Sigmoid colon (tissue), 7 donors: Measurements from ENCODE around the gene ATOX1. TPM values are rescaled to one million over a fixed set of nuclear protein-coding genes. Genes with fewer than 3 reads are reported as not detected.

Experiments used
- DNase-seq: peaks from one replicate; pipeline ENCODE4 v3.0.0-alpha.2; 2019
- H3K27ac ChIP-seq, 4 donors: fragments of 200-600 bp; sonication (generic); one replicate each; pipeline ENCODE4 v1.5.1; 2016 to 2019; ENCODE audit warnings: mild to moderate bottlenecking in 1 of 4
- H3K27me3 ChIP-seq, 3 donors: fragments of 200-600 bp; sonication (generic); one replicate each; pipeline ENCODE4 v1.5.1; 2019; ENCODE audit warnings: mild to moderate bottlenecking in 1 of 3
- H3K36me3 ChIP-seq, 4 donors: fragments of 200-600 bp; sonication (generic); one replicate each; pipeline ENCODE4 v1.5.1; 2016 to 2019
- H3K4me1 ChIP-seq, 4 donors: fragments of 200-600 bp; sonication (generic); one replicate each; pipeline ENCODE4 v1.5.1; 2017 to 2019
- H3K4me3 ChIP-seq, 4 donors: fragments of 200-600 bp; sonication (generic); one replicate each; pipeline ENCODE4 v1.5.1; 2017 to 2019; ENCODE audit warnings: mild to moderate bottlenecking in 2 of 4, moderate library complexity in 1 of 4
- H3K9me3 ChIP-seq, 4 donors: fragments of 200-600 bp in 3 of 4; sonication (generic) in 3 of 4; one replicate each; pipeline versions ENCODE4 v1.5.1 to v1.6.1; 2013 to 2019
- CTCF ChIP-seq, 4 experiments: fragments of 450-650 bp in 3 of 4; fragments of 200-600 bp in 1 of 4; IDR thresholded peaks; one replicate each; pipeline ENCODE4 v1.5.1; 2016 to 2019; ENCODE audit warnings: antibody characterized with exemption in 4 of 4, mild to moderate bottlenecking in 3 of 4, moderate library complexity in 2 of 4
- EP300 ChIP-seq, 4 donors: sonication (generic); formaldehyde crosslinking; IDR thresholded peaks; one replicate each; pipeline ENCODE4 v1.6.1; 2017; ENCODE audit warnings: antibody characterized with exemption in 4 of 4
- POLR2A ChIP-seq, 2 donors: fragments of 450-650 bp; IDR thresholded peaks; one replicate each; pipeline ENCODE4 v1.6.1; 2016; ENCODE audit warnings: antibody characterized with exemption in 2 of 2, mild to moderate bottlenecking in 2 of 2, moderate library complexity in 2 of 2
- POLR2AphosphoS5 ChIP-seq, 4 donors: sonication (generic); formaldehyde crosslinking; IDR thresholded peaks; one replicate each; pipeline ENCODE4 v1.6.1; 2017; ENCODE audit warnings: antibody characterized with exemption in 4 of 4
- WGBS, 2 donors: extraction: QIAGEN DNeasy Blood & Tissue Kit; methylation state at CpG; one replicate each; pipeline ENCODE4 v1.1.7; 2013; 5-methylcytosine and 5-hydroxymethylcytosine counted together
- intact Hi-C: fragments of 100-400 bp; cut with DNase I; formaldehyde crosslinking; loops from one replicate; pipeline ENCODE4 v1.15.1; 2023
- polyA plus RNA-seq, 3 donors: library from polyadenylated mRNA; stranded (reverse); fragments of 200-250 nt; gene quantifications; one replicate each; pipeline ENCODE4 v1.2.3, GENCODE V29; 2013
- total RNA-seq, 4 donors: library from RNA; depleted of rRNA; stranded (reverse); fragments of >200 nt; gene quantifications; one replicate each; pipeline ENCODE4 v1.1.0, GENCODE V29; 2016
- donor health status: healthy with polysubstance abuse.
- donor health status: Bipolar disorder and iron deficiency.
- donor health status: healthy.

ATOX1 gene
- total and polyA plus RNA-seq, 7 donors = 62.0 to 205 (median 130) TPM

- WGBS, 2 donors = 93 to 95% methylated on average over 3 of the region's 3 CpGs
- intact Hi-C loops = no loop called here
- TF ChIP-seq CTCF (IDR thresholded peaks at IDR 0.05) (no peak), POLR2AphosphoS5 (IDR thresholded peaks at IDR 0.05) (no peak)
- Histone ChIP-seq H3K4me3 (no peak overlapping the region), H3K4me1 (no peaks in the 10 kb centered on the region), H3K27me3 (no peaks in the 10 kb centered on the region), H3K36me3 (peaks cover 32 to 99% (median 70%) of the 10 kb centered on the region in 4 donors), H3K9me3 (no peaks in the 10 kb centered on the region), H3K27ac (no peak overlapping the region)
- no peak for DNase-seq
Observed at GRCh38 chr5:151798674-151799073, 40.2 kb upstream of the ATOX1 start.

GRCh38 chr5:151795426-151795825, 37.0 kb upstream of the ATOX1 start:
- Histone ChIP-seq H3K27me3 (no peaks in the 10 kb centered on the region), H3K36me3 (peaks cover 22 to 99% (median 59%) of the 10 kb centered on the region in 4 donors), H3K4me3 (no peak overlapping the region), H3K27ac (no peak overlapping the region), H3K4me1 (peaks cover 0 to 5% (median 0%) of the 10 kb centered on the region in 4 donors), H3K9me3 (no peaks in the 10 kb centered on the region)
- intact Hi-C loops = no loop called here
- 88 to 94% methylated on average over 1 of the region's 1 CpG for WGBS, 2 donors
- no peak for DNase-seq
- no peak for TF ChIP-seq POLR2A (IDR thresholded peaks at IDR 0.05)

- Histone ChIP-seq H3K4me3 (no peak overlapping the region), H3K27me3 (no peaks in the 10 kb centered on the region), H3K27ac (no peak overlapping the region), H3K9me3 (no peaks in the 10 kb centered on the region), H3K4me1 (peaks cover 0 to 5% (median 0%) of the 10 kb centered on the region in 4 donors), H3K36me3 (peaks cover 12 to 98% (median 43%) of the 10 kb centered on the region in 4 donors)
- no peak for DNase-seq
- 94 to 96% methylated on average over 3 of the region's 3 CpGs for WGBS, 2 donors
- no peak for TF ChIP-seq POLR2A (IDR thresholded peaks at IDR 0.05)
- TF ChIP-seq POLR2AphosphoS5 (IDR thresholded peaks at IDR 0.05) = no peak
- no peak for TF ChIP-seq EP300 (IDR thresholded peaks at IDR 0.05)
- TF ChIP-seq CTCF (IDR thresholded peaks at IDR 0.05) = no peak
- intact Hi-C loops = no loop called here
Observed at GRCh38 chr5:151793358-151793757, 34.9 kb upstream of the ATOX1 start.

GRCh38 chr5:151787817-151788216, 29.4 kb upstream of the ATOX1 start:
- no peak for DNase-seq
- no peak overlapping the region for H3K27ac ChIP-seq
- peaks cover 0 to 38% (median 11%) of the 10 kb centered on the region in 4 donors for H3K4me1 ChIP-seq
- H3K36me3 ChIP-seq = peaks cover 4 to 63% (median 11%) of the 10 kb centered on the region in 4 donors
- intact Hi-C loops = no loop called here
- WGBS, 2 donors = 78 to 84% methylated on average over 6 of the region's 6 CpGs
- TF ChIP-seq EP300 (IDR thresholded peaks at IDR 0.05) (no peak), POLR2A (IDR thresholded peaks at IDR 0.05) (no peak), CTCF (IDR thresholded peaks at IDR 0.05) (no peak), POLR2AphosphoS5 (IDR thresholded peaks at IDR 0.05) (no peak)
- H3K27me3 ChIP-seq = no peaks in the 10 kb centered on the region
- no peak overlapping the region for H3K4me3 ChIP-seq
- no peaks in the 10 kb centered on the region for H3K9me3 ChIP-seq

GRCh38 chr5:151786468-151786867, 28.0 kb upstream of the ATOX1 start:
- Histone ChIP-seq H3K27ac (no peak overlapping the region), H3K4me1 (peaks cover 0 to 45% (median 18%) of the 10 kb centered on the region in 4 donors), H3K4me3 (no peak overlapping the region), H3K9me3 (no peaks in the 10 kb centered on the region), H3K27me3 (no peaks in the 10 kb centered on the region), H3K36me3 (peaks cover 3 to 50% (median 6%) of the 10 kb centered on the region in 4 donors)
- 67 to 83% methylated on average over 4 of the region's 4 CpGs for WGBS, 2 donors
- TF ChIP-seq EP300 (IDR thresholded peaks at IDR 0.05) = no peak
- TF ChIP-seq CTCF (IDR thresholded peaks at IDR 0.05) = no peak
- no peak for TF ChIP-seq POLR2A (IDR thresholded peaks at IDR 0.05)
- TF ChIP-seq POLR2AphosphoS5 (IDR thresholded peaks at IDR 0.05) = no peak
- DNase-seq = no peak
- intact Hi-C loops = no loop called here
